ENCODE results near the gene DDO. TPM values are rescaled to one million over a fixed set of nuclear protein-coding genes. Genes with fewer than 3 reads are reported as not detected.

DDO gene
- total and polyA plus RNA-seq, 5 experiments from 2014 or later: not detected

DNA sequence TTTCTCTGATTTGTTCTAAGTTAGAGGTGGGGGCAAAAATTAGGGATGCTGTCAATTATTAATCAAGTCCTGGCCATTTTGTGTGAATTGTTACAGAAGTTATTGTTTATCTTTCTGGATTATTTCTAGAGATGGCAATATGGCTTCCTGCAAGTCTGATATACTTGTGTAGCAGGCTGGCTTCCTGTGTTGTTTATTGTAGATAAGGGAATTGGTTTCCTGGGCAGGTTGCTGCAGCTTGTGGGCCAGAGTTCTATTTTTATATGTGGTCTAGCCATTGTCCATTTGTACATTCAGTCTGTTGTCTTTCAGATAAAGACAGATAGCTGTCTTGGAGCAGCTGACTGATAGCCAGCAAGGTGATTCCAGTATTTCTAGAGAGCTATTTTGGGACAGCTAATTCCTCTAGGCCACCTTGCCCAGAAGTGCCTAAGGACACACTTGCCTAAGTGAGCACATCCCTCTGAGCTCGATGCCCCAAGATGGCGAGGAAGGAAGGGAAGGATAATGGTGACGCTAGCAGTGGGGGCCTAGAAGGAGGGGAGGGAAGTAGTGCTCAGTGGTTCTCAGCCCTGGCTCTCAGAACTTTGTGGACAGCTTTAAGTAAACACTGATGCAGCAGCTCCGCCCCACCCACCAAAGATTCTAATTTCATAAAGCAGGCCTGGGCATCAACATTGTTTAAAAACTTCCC, 25.5 kb downstream of the DDO start:
- H3K9me3 Mint-ChIP-seq: no peaks in the 10 kb centered on the region
- no peaks in the 10 kb centered on the region for H3K27me3 Mint-ChIP-seq
- H3K27ac Mint-ChIP-seq: peak overlapping the region; percentile 76 to 97 (median 90)
- H3K4me3 Mint-ChIP-seq: peak overlapping the region in 9 of 10 donors; percentile 32 to 80 (median 67)
- H3K36me3 Mint-ChIP-seq: no peaks in the 10 kb centered on the region
- peaks cover 25 to 44% (median 35%) of the 10 kb centered on the region in 4 donors for H3K4me1 Mint-ChIP-seq
- ATAC-seq (peak; percentile 52 to 54), DNase-seq (peak in 3 of 10 donors; percentile 3 to 12 (median 6))
- POLR2A ChIA-PET: interaction anchor here (0.7 to 4.2 kb wide), 11 partner anchors 22 to 1007 kb away, joined by 3 to 38 read pairs (median 3); partner anchors contain the start of genes AK9, CD164, CDC40 and CDK19

DNA sequence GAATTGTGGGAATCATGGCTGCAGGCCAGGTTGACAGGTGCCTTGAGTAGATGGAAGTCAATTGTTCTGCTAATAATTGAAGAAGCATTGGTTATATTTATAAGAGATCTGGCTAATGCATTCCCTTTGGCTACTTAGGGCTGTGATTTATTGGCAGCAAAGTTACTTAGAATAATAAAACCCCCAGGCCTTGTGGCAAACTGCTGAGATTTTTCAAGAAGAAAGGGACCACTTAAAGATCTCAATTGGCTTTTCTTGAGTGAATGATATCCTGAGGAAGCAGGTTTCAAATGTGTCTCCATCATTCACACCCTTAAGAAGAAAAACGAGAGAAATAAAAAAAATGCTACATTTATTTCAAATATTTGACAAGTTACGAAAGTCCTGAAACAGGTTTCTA, 27.4 kb downstream of the DDO start:
- H3K27me3 Mint-ChIP-seq: no peaks in the 10 kb centered on the region
- ATAC-seq (no peak), DNase-seq (no peak)
- POLR2A ChIA-PET: interaction anchor here (4.2 kb wide), 1 partner anchor 21 kb away, joined by 38 read pairs; no protein-coding TSS in a partner anchor
- H3K9me3 Mint-ChIP-seq: no peaks in the 10 kb centered on the region
- H3K4me3 Mint-ChIP-seq: no peak overlapping the region
- H3K27ac Mint-ChIP-seq: peak overlapping the region in 2 of 10 donors; percentile 7 to 60
- H3K4me1 Mint-ChIP-seq: peaks cover 25 to 44% (median 35%) of the 10 kb centered on the region in 4 donors
- no peaks in the 10 kb centered on the region for H3K36me3 Mint-ChIP-seq

DNA sequence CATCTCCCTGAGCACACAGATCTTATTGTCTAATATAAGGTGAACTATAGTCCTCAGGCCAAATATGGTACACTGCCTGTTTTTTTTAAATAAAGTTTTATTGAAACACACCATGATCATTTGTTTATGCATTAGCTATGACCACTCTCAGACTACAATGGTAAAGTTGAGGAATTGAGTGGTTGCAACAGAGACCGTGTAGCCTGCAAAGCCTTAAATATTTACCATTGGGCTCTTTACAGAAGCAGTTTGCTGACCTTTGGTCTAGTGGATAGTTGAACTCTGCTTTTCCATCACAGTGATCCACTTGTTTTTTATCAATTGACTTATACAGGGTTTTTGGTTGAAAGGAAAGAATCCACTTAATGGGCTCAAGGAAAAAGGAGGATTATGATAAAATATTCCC, 29.9 kb downstream of the DDO start:
- POLR2A ChIA-PET: interaction anchor here (1.7 kb wide), 1 partner anchor 20 kb away, joined by 5 read pairs; no protein-coding TSS in a partner anchor
- H3K9me3 Mint-ChIP-seq: peaks cover 0 to 2% (median 0%) of the 10 kb centered on the region in 9 donors
- ATAC-seq: no peak
- peaks cover 0 to 5% (median 0%) of the 10 kb centered on the region in 3 donors for H3K36me3 Mint-ChIP-seq
- H3K4me3 Mint-ChIP-seq: no peak overlapping the region
- H3K4me1 Mint-ChIP-seq: peaks cover 20 to 39% (median 31%) of the 10 kb centered on the region in 4 donors
- no peak for DNase-seq
- H3K27me3 Mint-ChIP-seq: peaks cover 0 to 2% (median 0%) of the 10 kb centered on the region in 5 donors
- no peak overlapping the region for H3K27ac Mint-ChIP-seq

DNA sequence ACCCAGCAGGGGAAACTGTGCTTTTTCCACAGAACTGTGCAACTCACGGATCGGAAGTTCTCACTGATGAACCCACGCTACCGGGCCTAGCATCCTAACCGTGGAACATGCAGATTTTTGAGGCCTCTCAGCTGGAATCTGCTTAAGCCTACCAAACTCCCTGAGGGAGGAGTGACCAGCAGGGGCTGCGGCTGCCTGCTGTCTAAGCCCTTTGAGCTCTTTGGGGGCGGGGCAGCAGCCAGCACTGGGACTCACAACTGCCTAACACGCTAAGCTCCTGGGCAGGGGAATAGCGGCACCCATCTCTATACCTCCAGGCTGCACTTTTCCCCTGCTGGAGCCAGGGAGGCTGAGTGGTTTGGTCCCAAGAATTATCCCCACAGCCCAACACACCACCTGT, 36.8 kb downstream of the DDO start:
- Mint-ChIP-seq H3K27ac (no peak overlapping the region), H3K9me3 (peaks cover 0 to 3% (median 0%) of the 10 kb centered on the region in 9 donors), H3K27me3 (peaks cover 0 to 3% (median 0%) of the 10 kb centered on the region in 5 donors), H3K4me1 (peaks cover 0 to 6% (median 2%) of the 10 kb centered on the region in 4 donors), H3K36me3 (peaks cover 0 to 5% (median 0%) of the 10 kb centered on the region in 3 donors), H3K4me3 (no peak overlapping the region)
- DNase-seq (no peak), ATAC-seq (no peak)
- POLR2A ChIA-PET: no interaction called here

DNA sequence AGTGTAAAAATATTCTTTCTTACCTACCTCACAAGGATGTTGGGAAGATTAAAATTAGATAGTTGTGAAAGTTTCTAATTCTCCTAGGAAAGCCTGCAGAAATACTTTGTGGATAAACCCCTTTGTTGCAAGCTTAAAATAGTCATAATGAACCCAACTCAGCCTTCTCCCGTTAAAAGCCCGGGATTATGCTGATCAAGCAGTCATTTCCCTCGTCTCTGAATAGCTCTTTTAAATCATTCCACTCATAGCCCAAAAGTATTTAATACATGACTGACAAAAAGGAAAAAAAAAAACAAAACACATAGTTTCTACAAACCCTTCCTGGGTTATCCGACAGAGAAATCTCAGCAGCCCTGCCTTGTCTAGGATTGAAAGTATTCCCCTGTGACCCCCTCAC, 46.3 kb downstream of the DDO start:
- peak overlapping the region in 1 of 10 donors; percentile 14 for H3K4me3 Mint-ChIP-seq
- H3K27me3 Mint-ChIP-seq: no peaks in the 10 kb centered on the region
- ATAC-seq: no peak
- POLR2A ChIA-PET: interaction anchor here (4.3 kb wide), 1 partner anchor 20 kb away, joined by 38 read pairs; no protein-coding TSS in a partner anchor
- H3K27ac Mint-ChIP-seq: peak overlapping the region in 3 of 10 donors; percentile 2 to 48 (median 20)
- no peaks in the 10 kb centered on the region for H3K9me3 Mint-ChIP-seq
- no peak for DNase-seq
- no peaks in the 10 kb centered on the region for H3K36me3 Mint-ChIP-seq
- H3K4me1 Mint-ChIP-seq: peaks cover 30 to 56% (median 41%) of the 10 kb centered on the region in 4 donors

DNA sequence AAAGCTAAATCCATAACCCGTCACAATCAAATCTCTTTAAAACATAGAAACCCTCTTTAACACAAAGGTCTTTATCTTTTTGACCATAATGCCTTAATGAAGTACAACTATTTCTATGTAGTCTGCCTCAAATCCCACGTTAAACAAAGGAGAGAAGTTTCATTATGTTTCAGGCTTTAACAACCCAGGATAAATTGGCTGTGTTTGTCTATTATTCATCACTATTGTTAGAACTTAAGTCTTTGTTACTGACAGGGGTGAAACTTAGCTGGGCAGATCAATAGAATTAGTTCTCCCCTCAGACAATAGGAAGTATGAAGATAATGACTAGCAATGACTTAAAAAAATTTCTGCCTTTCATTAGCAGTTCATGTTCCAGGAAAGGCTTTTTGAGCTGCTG, 47.1 kb downstream of the DDO start:
- Mint-ChIP-seq H3K27ac (peak overlapping the region in 6 of 10 donors; percentile 1 to 84 (median 43)), H3K4me1 (peaks cover 32 to 60% (median 44%) of the 10 kb centered on the region in 4 donors), H3K4me3 (no peak overlapping the region), H3K9me3 (no peaks in the 10 kb centered on the region), H3K36me3 (no peaks in the 10 kb centered on the region), H3K27me3 (no peaks in the 10 kb centered on the region)
- no peak for ATAC-seq
- POLR2A ChIA-PET: interaction anchor here (4.3 kb wide), 1 partner anchor 21 kb away, joined by 38 read pairs; no protein-coding TSS in a partner anchor
- DNase-seq: no peak

DNA sequence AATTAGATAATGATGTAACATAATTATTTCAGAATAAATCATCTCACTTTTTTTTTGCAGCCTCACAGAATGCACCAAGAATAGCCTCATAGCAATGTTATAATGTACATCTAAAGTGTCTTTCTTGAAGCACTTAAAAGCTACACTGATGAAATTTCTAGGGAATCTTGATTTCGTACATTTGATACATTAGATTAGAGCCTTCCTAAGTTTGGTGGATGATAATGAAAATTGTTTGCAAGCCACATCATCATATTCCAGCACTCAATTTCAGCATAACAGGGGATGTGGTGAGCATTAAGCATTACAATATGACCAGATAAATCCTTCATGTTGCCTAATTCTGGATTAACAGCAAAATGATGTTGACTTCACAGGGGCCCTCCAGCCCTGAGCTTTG, 47.5 kb downstream of the DDO start:
- no peak for DNase-seq
- Mint-ChIP-seq H3K4me1 (peaks cover 32 to 60% (median 44%) of the 10 kb centered on the region in 4 donors), H3K4me3 (no peak overlapping the region), H3K36me3 (no peaks in the 10 kb centered on the region), H3K27me3 (no peaks in the 10 kb centered on the region), H3K27ac (peak overlapping the region in 6 of 10 donors; percentile 1 to 89 (median 80)), H3K9me3 (no peaks in the 10 kb centered on the region)
- POLR2A ChIA-PET: interaction anchor here (4.3 kb wide), 1 partner anchor 21 kb away, joined by 38 read pairs; no protein-coding TSS in a partner anchor
- ATAC-seq: no peak

DNA sequence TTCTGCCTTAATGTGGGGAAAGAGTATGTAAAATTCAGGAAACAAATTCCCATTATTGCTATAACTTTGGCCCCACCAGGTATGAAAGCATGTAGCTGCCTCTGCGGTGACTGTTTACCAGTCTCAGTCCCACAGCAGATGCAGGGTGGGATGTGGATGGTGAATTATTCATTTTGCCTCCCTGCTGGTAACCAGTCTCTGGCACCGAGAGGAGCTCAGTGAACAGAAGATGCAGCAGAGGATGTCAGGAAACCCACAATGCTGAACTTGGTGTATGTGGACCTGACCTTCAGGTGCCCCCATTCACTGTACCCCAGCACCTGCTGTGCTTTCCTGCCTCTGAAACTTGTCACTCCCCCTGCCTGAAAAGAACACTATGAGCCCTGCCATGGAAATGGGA, 48.4 kb downstream of the DDO start:
- ATAC-seq (peak; percentile 79 to 92), DNase-seq (peak in 6 of 10 donors; percentile 14 to 64 (median 39))
- H3K4me3 Mint-ChIP-seq: peak overlapping the region; percentile 17 to 89 (median 70)
- peaks cover 0 to 3% (median 0%) of the 10 kb centered on the region in 5 donors for H3K27me3 Mint-ChIP-seq
- peaks cover 32 to 60% (median 44%) of the 10 kb centered on the region in 4 donors for H3K4me1 Mint-ChIP-seq
- no peaks in the 10 kb centered on the region for H3K36me3 Mint-ChIP-seq
- no peaks in the 10 kb centered on the region for H3K9me3 Mint-ChIP-seq
- H3K27ac Mint-ChIP-seq: peak overlapping the region; percentile 74 to 94 (median 86)
- POLR2A ChIA-PET: interaction anchor here (0.7 to 4.3 kb wide), 5 partner anchors 8 to 984 kb away, joined by 3 to 38 read pairs (median 4); partner anchors contain the start of genes CD164, CDC40, METTL24 and WASF1

DNA sequence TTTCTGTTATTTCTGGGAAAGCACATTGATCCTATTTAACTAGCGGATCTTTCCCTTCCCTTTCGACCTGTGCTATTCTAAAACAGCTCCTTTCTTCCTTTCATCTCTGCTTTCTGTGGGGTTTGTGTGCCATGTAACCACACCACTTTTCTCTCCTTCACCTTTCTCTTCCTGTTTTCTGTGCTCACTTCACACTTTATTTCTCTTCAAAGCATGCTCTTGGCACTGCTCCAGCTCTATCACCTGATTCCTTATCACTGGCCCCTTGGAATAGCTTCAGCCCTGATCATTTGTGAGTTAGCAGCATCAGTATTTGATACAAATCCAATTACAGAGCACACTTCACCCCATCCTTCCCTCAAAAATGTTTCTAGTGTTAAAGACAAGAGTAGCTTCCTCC, 49.1 kb downstream of the DDO start:
- H3K36me3 Mint-ChIP-seq: no peaks in the 10 kb centered on the region
- peak overlapping the region; percentile 17 to 89 (median 70) for H3K4me3 Mint-ChIP-seq
- peaks cover 30 to 60% (median 44%) of the 10 kb centered on the region in 4 donors for H3K4me1 Mint-ChIP-seq
- ATAC-seq (peak; percentile 50 to 65), DNase-seq (peak in 6 of 10 donors; percentile 13 to 66 (median 36))
- peak overlapping the region; percentile 74 to 94 (median 86) for H3K27ac Mint-ChIP-seq
- no peaks in the 10 kb centered on the region for H3K9me3 Mint-ChIP-seq
- peaks cover 0 to 3% (median 0%) of the 10 kb centered on the region in 5 donors for H3K27me3 Mint-ChIP-seq
- POLR2A ChIA-PET: interaction anchor here (0.8 to 4.3 kb wide), 7 partner anchors 9 to 983 kb away, joined by 3 to 38 read pairs (median 5); partner anchors contain the start of genes CD164, CDC40, METTL24 and WASF1

DNA sequence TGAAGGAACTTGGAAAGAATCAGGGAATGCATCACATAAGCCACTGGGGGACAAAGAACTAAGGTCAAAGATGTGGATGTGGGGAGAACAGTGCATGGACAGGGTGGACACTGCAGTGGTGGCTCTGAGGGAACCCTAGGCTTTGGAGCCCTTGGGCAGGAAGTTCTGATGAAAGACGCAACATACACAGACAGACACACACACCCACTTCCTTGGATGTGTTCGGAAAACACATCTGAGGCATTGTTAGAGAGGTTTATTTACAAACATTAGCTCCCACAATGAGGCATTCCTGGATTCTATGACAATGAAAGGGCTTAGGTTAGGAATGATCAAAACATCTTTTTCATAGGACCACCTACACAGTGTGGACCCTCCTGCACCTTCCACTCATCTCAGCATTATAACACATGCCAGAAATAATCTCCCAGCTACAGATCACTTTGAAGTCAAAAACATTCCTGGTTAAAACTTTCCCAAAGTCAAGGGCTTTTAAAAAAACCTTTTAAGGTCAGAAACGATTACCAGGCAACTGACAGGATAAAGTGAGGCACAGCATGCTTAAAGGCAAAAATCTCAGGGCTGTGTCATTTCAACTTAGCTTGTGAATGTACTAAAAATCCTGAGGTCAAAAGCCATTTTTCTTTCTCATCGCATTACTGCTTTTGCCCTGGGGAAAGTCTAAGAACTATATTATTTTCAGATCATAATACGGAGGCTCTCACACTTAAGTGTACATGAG, 50.8 kb downstream of the DDO start:
- no peaks in the 10 kb centered on the region for H3K9me3 Mint-ChIP-seq
- H3K4me3 Mint-ChIP-seq: peak overlapping the region in 5 of 10 donors; percentile 28 to 42 (median 36)
- ATAC-seq (no peak), DNase-seq (no peak)
- H3K27ac Mint-ChIP-seq: peak overlapping the region in 7 of 10 donors; percentile 50 to 84 (median 69)
- H3K4me1 Mint-ChIP-seq: peaks cover 27 to 57% (median 44%) of the 10 kb centered on the region in 4 donors
- no peaks in the 10 kb centered on the region for H3K36me3 Mint-ChIP-seq
- POLR2A ChIA-PET: interaction anchor here (1.6 kb wide), 1 partner anchor 7 kb away, joined by 5 read pairs; the partner anchor contains the start of gene METTL24
- H3K27me3 Mint-ChIP-seq: peaks cover 0 to 10% (median 0%) of the 10 kb centered on the region in 5 donors

DNA sequence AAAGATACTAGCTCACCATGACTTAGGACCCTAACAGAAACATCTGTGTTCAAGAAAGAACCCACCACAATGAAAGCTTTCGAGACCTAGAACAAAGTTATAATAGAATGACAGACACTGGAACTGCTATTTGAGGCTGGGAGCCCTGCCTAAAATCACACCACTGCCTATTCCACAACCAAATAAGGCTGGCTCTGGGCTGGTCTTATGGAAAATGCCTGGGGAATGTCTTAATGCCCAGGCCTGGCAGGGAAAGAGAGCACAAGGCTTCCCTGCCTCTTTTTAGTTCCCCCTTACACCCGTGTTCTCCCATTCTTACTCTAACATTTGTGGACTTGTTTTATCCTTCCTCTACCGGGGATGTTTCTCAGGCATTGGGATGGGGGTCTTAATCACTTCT, 51.6 kb downstream of the DDO start:
- peaks cover 0 to 18% (median 1%) of the 10 kb centered on the region in 5 donors for H3K27me3 Mint-ChIP-seq
- peaks cover 24 to 54% (median 45%) of the 10 kb centered on the region in 4 donors for H3K4me1 Mint-ChIP-seq
- ATAC-seq (no peak), DNase-seq (no peak)
- peak overlapping the region in 5 of 10 donors; percentile 45 to 80 (median 51) for H3K27ac Mint-ChIP-seq
- no peaks in the 10 kb centered on the region for H3K36me3 Mint-ChIP-seq
- H3K4me3 Mint-ChIP-seq: peak overlapping the region in 1 of 10 donors; percentile 52
- no peaks in the 10 kb centered on the region for H3K9me3 Mint-ChIP-seq
- POLR2A ChIA-PET: no interaction called here

DNA sequence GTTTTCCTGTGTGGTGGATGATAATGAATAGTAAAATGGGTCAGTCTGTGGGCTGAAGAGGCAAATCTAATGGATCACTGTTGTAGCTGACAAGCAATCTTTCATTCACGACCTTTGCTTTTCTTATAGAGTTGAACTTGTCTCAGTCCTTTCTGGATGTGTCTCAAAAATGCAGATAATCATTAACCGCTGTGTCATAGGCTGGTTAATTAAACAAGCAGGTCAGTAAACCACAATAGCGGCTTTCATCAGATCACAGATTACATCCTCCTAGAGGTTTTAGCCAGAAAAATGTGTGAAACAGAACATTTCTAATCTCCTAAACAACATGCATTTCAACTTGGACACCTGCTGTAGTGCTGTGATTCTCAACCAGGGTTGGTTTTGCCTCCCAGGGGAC, 54.7 kb downstream of the DDO start:
- POLR2A ChIA-PET: no interaction called here
- Mint-ChIP-seq H3K4me3 (peak overlapping the region in 1 of 10 donors; percentile 4), H3K27me3 (peaks cover 0 to 33% (median 7%) of the 10 kb centered on the region in 5 donors), H3K9me3 (no peaks in the 10 kb centered on the region), H3K27ac (no peak overlapping the region), H3K36me3 (no peaks in the 10 kb centered on the region), H3K4me1 (peaks cover 23 to 44% (median 38%) of the 10 kb centered on the region in 4 donors)
- ATAC-seq (no peak), DNase-seq (no peak)

Data from naive thymus-derived CD8-positive, alpha-beta T cell (primary cell).